Liver (tissue), 3 donors: ENCODE results near the gene ZNF862.

Source experiments
- EGR1 ChIP-seq, 2 donors: IDR thresholded peaks; 2 replicates each; pipeline ENCODE4 v1.6.1; 2016 to 2018; ENCODE audit warnings: antibody characterized with exemption in 2 of 2, low read depth in 2 of 2
- GABPA ChIP-seq, 2 donors: IDR thresholded peaks in 1 of 2; conservative IDR thresholded peaks in 1 of 2; 2 replicates each; pipeline ENCODE4 v1.6.1; 2016; ENCODE audit warnings: antibody characterized with exemption in 2 of 2, mild to moderate bottlenecking in 1 of 2, moderate library complexity in 1 of 2
- JUND ChIP-seq, 2 donors: IDR thresholded peaks; 2 replicates each; pipeline ENCODE4 v1.6.1; 2016; ENCODE audit warnings: antibody characterized with exemption in 2 of 2
- RAD21 ChIP-seq, 2 donors: IDR thresholded peaks; 2 replicates each; pipeline ENCODE4 v1.6.1; 2016; ENCODE audit warnings: antibody characterized with exemption in 2 of 2, mild to moderate bottlenecking in 2 of 2
- RXRA ChIP-seq, 2 donors: IDR thresholded peaks; 2 replicates each; pipeline ENCODE4 v1.6.1; 2017 to 2018; ENCODE audit warnings: antibody characterized with exemption in 2 of 2, mild to moderate bottlenecking in 1 of 2
- SP1 ChIP-seq: IDR thresholded peaks from 2 replicates; pipeline ENCODE4 v1.6.1; 2018; ENCODE audit warnings: antibody characterized with exemption, mild to moderate bottlenecking
- TAF1 ChIP-seq: conservative IDR thresholded peaks from 2 replicates; pipeline ENCODE4 v1.6.1; 2016; ENCODE audit warnings: antibody characterized with exemption, mild to moderate bottlenecking
- YY1 ChIP-seq: IDR thresholded peaks from 2 replicates; pipeline ENCODE4 v1.6.1; 2016; ENCODE audit warnings: antibody characterized with exemption, mild to moderate bottlenecking
- TF ChIP-seq, protein P1 (sequence below): fragments of 150-350 bp; IDR thresholded peaks from 2 replicates; pipeline ENCODE4 v1.5.1; 2017; ENCODE audit warnings: improper control_type of control experiment, low read depth, low read length; ENCODE audit not compliant: missing input control
- TF ChIP-seq, protein P2 (sequence below): IDR thresholded peaks from 2 replicates; pipeline ENCODE4 v1.6.1; 2016; ENCODE audit warnings: antibody characterized with exemption
- TF ChIP-seq, protein P3 (sequence below): IDR thresholded peaks from 2 replicates; pipeline ENCODE4 v1.6.1; 2016; ENCODE audit warnings: antibody characterized with exemption
- TF ChIP-seq, protein P4 (sequence below): IDR thresholded peaks from 2 replicates; pipeline ENCODE4 v1.6.1; 2016; ENCODE audit warnings: antibody characterized with exemption, mild to moderate bottlenecking
- donor health status: healthy.
- donor health status: healthy.

DNA sequence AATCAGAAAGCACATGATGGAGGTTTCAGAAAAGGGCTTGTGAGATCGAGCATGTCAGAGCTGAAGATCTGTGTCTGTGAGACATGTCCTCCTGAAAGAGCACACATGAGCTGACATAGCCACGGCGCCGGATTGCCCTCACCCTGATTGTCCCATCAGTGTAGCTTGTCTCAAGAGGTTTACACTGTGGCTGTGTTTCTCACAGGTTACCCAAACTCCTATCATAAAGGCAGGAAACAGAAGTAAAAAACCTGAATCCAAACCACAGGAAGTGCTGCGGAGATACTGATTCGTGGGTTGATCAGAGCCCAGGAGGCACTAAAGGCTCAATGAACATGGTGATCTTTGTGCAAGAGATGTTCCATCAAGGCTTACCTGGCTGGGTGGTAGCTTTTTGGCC lies 31.7 kb downstream of the ZNF862 start:
- TF ChIP-seq, protein P1, sequence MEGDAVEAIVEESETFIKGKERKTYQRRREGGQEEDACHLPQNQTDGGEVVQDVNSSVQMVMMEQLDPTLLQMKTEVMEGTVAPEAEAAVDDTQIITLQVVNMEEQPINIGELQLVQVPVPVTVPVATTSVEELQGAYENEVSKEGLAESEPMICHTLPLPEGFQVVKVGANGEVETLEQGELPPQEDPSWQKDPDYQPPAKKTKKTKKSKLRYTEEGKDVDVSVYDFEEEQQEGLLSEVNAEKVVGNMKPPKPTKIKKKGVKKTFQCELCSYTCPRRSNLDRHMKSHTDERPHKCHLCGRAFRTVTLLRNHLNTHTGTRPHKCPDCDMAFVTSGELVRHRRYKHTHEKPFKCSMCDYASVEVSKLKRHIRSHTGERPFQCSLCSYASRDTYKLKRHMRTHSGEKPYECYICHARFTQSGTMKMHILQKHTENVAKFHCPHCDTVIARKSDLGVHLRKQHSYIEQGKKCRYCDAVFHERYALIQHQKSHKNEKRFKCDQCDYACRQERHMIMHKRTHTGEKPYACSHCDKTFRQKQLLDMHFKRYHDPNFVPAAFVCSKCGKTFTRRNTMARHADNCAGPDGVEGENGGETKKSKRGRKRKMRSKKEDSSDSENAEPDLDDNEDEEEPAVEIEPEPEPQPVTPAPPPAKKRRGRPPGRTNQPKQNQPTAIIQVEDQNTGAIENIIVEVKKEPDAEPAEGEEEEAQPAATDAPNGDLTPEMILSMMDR: no peak
- TF ChIP-seq YY1: no peak
- TF ChIP-seq RXRA (IDR thresholded peaks at IDR 0.05): no peak
- no peak for TF ChIP-seq RAD21 (IDR thresholded peaks at IDR 0.05)
- no peak for TF ChIP-seq GABPA (IDR thresholded peaks at IDR 0.05 in 1 of 2, conservative IDR thresholded peaks at IDR 0.05 in 1 of 2)
- no peak for TF ChIP-seq EGR1 (IDR thresholded peaks at IDR 0.05; ENCODE audit: low read depth in 2 of 2)
- TF ChIP-seq, protein P2, sequence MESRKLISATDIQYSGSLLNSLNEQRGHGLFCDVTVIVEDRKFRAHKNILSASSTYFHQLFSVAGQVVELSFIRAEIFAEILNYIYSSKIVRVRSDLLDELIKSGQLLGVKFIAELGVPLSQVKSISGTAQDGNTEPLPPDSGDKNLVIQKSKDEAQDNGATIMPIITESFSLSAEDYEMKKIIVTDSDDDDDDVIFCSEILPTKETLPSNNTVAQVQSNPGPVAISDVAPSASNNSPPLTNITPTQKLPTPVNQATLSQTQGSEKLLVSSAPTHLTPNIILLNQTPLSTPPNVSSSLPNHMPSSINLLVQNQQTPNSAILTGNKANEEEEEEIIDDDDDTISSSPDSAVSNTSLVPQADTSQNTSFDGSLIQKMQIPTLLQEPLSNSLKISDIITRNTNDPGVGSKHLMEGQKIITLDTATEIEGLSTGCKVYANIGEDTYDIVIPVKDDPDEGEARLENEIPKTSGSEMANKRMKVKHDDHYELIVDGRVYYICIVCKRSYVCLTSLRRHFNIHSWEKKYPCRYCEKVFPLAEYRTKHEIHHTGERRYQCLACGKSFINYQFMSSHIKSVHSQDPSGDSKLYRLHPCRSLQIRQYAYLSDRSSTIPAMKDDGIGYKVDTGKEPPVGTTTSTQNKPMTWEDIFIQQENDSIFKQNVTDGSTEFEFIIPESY: no peak
- TF ChIP-seq, protein P3, sequence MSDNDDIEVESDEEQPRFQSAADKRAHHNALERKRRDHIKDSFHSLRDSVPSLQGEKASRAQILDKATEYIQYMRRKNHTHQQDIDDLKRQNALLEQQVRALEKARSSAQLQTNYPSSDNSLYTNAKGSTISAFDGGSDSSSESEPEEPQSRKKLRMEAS: no peak
- TF ChIP-seq, protein P4, sequence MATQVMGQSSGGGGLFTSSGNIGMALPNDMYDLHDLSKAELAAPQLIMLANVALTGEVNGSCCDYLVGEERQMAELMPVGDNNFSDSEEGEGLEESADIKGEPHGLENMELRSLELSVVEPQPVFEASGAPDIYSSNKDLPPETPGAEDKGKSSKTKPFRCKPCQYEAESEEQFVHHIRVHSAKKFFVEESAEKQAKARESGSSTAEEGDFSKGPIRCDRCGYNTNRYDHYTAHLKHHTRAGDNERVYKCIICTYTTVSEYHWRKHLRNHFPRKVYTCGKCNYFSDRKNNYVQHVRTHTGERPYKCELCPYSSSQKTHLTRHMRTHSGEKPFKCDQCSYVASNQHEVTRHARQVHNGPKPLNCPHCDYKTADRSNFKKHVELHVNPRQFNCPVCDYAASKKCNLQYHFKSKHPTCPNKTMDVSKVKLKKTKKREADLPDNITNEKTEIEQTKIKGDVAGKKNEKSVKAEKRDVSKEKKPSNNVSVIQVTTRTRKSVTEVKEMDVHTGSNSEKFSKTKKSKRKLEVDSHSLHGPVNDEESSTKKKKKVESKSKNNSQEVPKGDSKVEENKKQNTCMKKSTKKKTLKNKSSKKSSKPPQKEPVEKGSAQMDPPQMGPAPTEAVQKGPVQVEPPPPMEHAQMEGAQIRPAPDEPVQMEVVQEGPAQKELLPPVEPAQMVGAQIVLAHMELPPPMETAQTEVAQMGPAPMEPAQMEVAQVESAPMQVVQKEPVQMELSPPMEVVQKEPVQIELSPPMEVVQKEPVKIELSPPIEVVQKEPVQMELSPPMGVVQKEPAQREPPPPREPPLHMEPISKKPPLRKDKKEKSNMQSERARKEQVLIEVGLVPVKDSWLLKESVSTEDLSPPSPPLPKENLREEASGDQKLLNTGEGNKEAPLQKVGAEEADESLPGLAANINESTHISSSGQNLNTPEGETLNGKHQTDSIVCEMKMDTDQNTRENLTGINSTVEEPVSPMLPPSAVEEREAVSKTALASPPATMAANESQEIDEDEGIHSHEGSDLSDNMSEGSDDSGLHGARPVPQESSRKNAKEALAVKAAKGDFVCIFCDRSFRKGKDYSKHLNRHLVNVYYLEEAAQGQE: no peak
- no peak for TF ChIP-seq JUND (IDR thresholded peaks at IDR 0.05)
- no peak for TF ChIP-seq SP1
- no peak for TF ChIP-seq TAF1
